ENCODE measurements around the gene FEV.

FEV gene

GRCh38 chr2:218993345-218994315 is 8.6 kb upstream of the FEV start, which contains the start of gene CRYBA2:
Gene CRYBA2, minus strand, starts transcription at chr2:218993422. Its CDS starts 246 bp downstream, at chr2:218993176.
- Histone ChIP-seq H3K27me3 (ENCODE audit: control insufficient read depth, insufficient read depth, low read length, poor library complexity, severe bottlenecking) (peaks cover 100% of the 10 kb centered on the region), H3K9me3 (ENCODE audit: control insufficient read depth, low read length) (no peaks in the 10 kb centered on the region), H3K4me3 (ENCODE audit: insufficient read depth, low read depth, low read length) (peak within 1 kb of the TSS; percentile 7), H3K4me1 (ENCODE audit: control insufficient read depth, insufficient read depth, low read length) (peaks cover 16% of the 10 kb centered on the region), H3K36me3 (ENCODE audit: control insufficient read depth, insufficient read depth, low read length) (no peaks in the 10 kb centered on the region), H3K27ac (ENCODE audit: insufficient read depth, low read depth, low read length, poor library complexity, severe bottlenecking) (no peak within 1 kb of the TSS)
- WGBS, 2 experiments: 1% methylated on average over 88 of the region's 88 CpGs

GRCh38 chr2:218992703-218993344 is 7.8 kb upstream of the FEV start:
- Histone ChIP-seq H3K27ac (ENCODE audit: insufficient read depth, low read depth, low read length, poor library complexity, severe bottlenecking) (no peak overlapping the region), H3K4me3 (ENCODE audit: insufficient read depth, low read depth, low read length) (no peak overlapping the region), H3K9me3 (ENCODE audit: control insufficient read depth, low read length) (no peaks in the 10 kb centered on the region), H3K36me3 (ENCODE audit: control insufficient read depth, insufficient read depth, low read length) (no peaks in the 10 kb centered on the region), H3K4me1 (ENCODE audit: control insufficient read depth, insufficient read depth, low read length) (peaks cover 14% of the 10 kb centered on the region), H3K27me3 (ENCODE audit: control insufficient read depth, insufficient read depth, low read length, poor library complexity, severe bottlenecking) (peaks cover 100% of the 10 kb centered on the region)
- 4 to 5% methylated on average over 44 of the region's 44 CpGs for WGBS, 2 experiments

GRCh38 chr2:218992196-218992595 is 7.2 kb upstream of the FEV start:
- H3K36me3 ChIP-seq (ENCODE audit: control insufficient read depth, insufficient read depth, low read length): no peaks in the 10 kb centered on the region
- no peak overlapping the region for H3K27ac ChIP-seq (ENCODE audit: insufficient read depth, low read depth, low read length, poor library complexity, severe bottlenecking)
- H3K9me3 ChIP-seq (ENCODE audit: control insufficient read depth, low read length): no peaks in the 10 kb centered on the region
- no peak overlapping the region for H3K4me3 ChIP-seq (ENCODE audit: insufficient read depth, low read depth, low read length)
- WGBS, 2 experiments: 21 to 27% methylated on average over 7 of the region's 7 CpGs
- H3K27me3 ChIP-seq (ENCODE audit: control insufficient read depth, insufficient read depth, low read length, poor library complexity, severe bottlenecking): peaks cover 100% of the 10 kb centered on the region
- H3K4me1 ChIP-seq (ENCODE audit: control insufficient read depth, insufficient read depth, low read length): peaks cover 14% of the 10 kb centered on the region

- Histone ChIP-seq H3K4me1 (ENCODE audit: control insufficient read depth, insufficient read depth, low read length) (peaks cover 14% of the 10 kb centered on the region), H3K27me3 (ENCODE audit: control insufficient read depth, insufficient read depth, low read length, poor library complexity, severe bottlenecking) (peaks cover 100% of the 10 kb centered on the region), H3K9me3 (ENCODE audit: control insufficient read depth, low read length) (no peaks in the 10 kb centered on the region), H3K4me3 (ENCODE audit: insufficient read depth, low read depth, low read length) (no peak overlapping the region), H3K27ac (ENCODE audit: insufficient read depth, low read depth, low read length, poor library complexity, severe bottlenecking) (no peak overlapping the region), H3K36me3 (ENCODE audit: control insufficient read depth, insufficient read depth, low read length) (no peaks in the 10 kb centered on the region)
- 9 to 11% methylated on average over 13 of the region's 13 CpGs for WGBS, 2 experiments
These were observed 6.7 kb upstream of the FEV start for GRCh38 chr2:218991674-218992168.

DNA sequence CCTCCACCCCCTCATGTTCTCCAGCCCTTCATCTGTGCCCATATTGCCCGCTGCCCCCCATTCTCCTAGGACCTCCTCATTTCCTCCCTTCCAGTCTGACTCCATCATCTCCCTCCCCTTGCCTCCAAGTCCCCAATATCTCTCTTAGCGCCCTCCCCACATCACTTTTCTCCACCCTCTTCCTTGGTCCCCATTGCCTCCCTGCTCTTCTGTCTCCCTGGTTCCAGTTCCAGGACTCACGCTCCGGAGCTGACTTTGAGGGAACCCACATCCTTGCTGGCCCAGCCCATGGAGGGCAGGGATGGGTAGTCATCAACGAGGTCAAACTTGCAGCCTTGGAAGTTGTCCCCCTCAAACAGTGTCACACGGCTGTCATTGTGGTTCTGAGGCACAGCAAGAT is 5.6 kb upstream of the FEV start:
- H3K27ac ChIP-seq (ENCODE audit: insufficient read depth, low read depth, low read length, poor library complexity, severe bottlenecking): no peak overlapping the region
- H3K36me3 ChIP-seq (ENCODE audit: control insufficient read depth, insufficient read depth, low read length): no peaks in the 10 kb centered on the region
- no peak overlapping the region for H3K4me3 ChIP-seq (ENCODE audit: insufficient read depth, low read depth, low read length)
- no peaks in the 10 kb centered on the region for H3K9me3 ChIP-seq (ENCODE audit: control insufficient read depth, low read length)
- H3K27me3 ChIP-seq (ENCODE audit: control insufficient read depth, insufficient read depth, low read length, poor library complexity, severe bottlenecking): peaks cover 100% of the 10 kb centered on the region
- 30% methylated on average over 6 of the region's 6 CpGs for WGBS, 2 experiments
- peaks cover 15% of the 10 kb centered on the region for H3K4me1 ChIP-seq (ENCODE audit: control insufficient read depth, insufficient read depth, low read length)

DNA sequence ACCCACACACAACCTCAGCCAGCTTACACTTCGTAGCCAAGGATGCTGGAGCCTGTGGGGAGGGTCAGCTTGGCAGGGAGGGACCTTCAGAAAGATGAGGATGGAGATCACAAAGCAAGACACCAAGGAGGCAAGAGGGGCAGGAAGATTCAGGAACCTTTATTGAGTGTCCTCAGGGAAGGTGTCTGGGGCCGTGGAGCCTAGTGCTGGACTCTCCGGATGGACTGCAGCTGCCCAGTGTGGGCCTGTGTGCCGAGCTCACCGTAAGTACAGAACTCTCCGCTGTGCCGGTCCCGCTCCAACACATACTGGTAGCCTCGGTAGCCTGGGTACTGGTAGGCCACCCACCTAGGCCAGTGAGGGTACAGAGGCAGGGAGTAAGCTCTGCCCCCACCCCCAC is 5.1 kb upstream of the FEV start:
- H3K27ac ChIP-seq (ENCODE audit: insufficient read depth, low read depth, low read length, poor library complexity, severe bottlenecking): no peak overlapping the region
- H3K36me3 ChIP-seq (ENCODE audit: control insufficient read depth, insufficient read depth, low read length): no peaks in the 10 kb centered on the region
- H3K27me3 ChIP-seq (ENCODE audit: control insufficient read depth, insufficient read depth, low read length, poor library complexity, severe bottlenecking): peaks cover 100% of the 10 kb centered on the region
- no peak overlapping the region for H3K4me3 ChIP-seq (ENCODE audit: insufficient read depth, low read depth, low read length)
- WGBS, 2 experiments: 31 to 32% methylated on average over 9 of the region's 9 CpGs
- peaks cover 20% of the 10 kb centered on the region for H3K4me1 ChIP-seq (ENCODE audit: control insufficient read depth, insufficient read depth, low read length)
- H3K9me3 ChIP-seq (ENCODE audit: control insufficient read depth, low read length): no peaks in the 10 kb centered on the region

GRCh38 chr2:218988650-218989049 is 3.7 kb upstream of the FEV start:
- H3K9me3 ChIP-seq (ENCODE audit: control insufficient read depth, low read length): no peaks in the 10 kb centered on the region
- H3K36me3 ChIP-seq (ENCODE audit: control insufficient read depth, insufficient read depth, low read length): no peaks in the 10 kb centered on the region
- peaks cover 100% of the 10 kb centered on the region for H3K27me3 ChIP-seq (ENCODE audit: control insufficient read depth, insufficient read depth, low read length, poor library complexity, severe bottlenecking)
- H3K4me1 ChIP-seq (ENCODE audit: control insufficient read depth, insufficient read depth, low read length): peaks cover 25% of the 10 kb centered on the region
- no peak overlapping the region for H3K4me3 ChIP-seq (ENCODE audit: insufficient read depth, low read depth, low read length)
- 57 to 62% methylated on average over 2 of the region's 2 CpGs for WGBS, 2 experiments
- H3K27ac ChIP-seq (ENCODE audit: insufficient read depth, low read depth, low read length, poor library complexity, severe bottlenecking): no peak overlapping the region

GRCh38 chr2:218988164-218988563 is 3.2 kb upstream of the FEV start:
- Histone ChIP-seq H3K36me3 (ENCODE audit: control insufficient read depth, insufficient read depth, low read length) (no peaks in the 10 kb centered on the region), H3K4me3 (ENCODE audit: insufficient read depth, low read depth, low read length) (no peak overlapping the region), H3K9me3 (ENCODE audit: control insufficient read depth, low read length) (no peaks in the 10 kb centered on the region), H3K27me3 (ENCODE audit: control insufficient read depth, insufficient read depth, low read length, poor library complexity, severe bottlenecking) (peaks cover 100% of the 10 kb centered on the region), H3K4me1 (ENCODE audit: control insufficient read depth, insufficient read depth, low read length) (peaks cover 20% of the 10 kb centered on the region), H3K27ac (ENCODE audit: insufficient read depth, low read depth, low read length, poor library complexity, severe bottlenecking) (no peak overlapping the region)
- 52 to 55% methylated on average over 3 of the region's 3 CpGs for WGBS, 2 experiments

DNA sequence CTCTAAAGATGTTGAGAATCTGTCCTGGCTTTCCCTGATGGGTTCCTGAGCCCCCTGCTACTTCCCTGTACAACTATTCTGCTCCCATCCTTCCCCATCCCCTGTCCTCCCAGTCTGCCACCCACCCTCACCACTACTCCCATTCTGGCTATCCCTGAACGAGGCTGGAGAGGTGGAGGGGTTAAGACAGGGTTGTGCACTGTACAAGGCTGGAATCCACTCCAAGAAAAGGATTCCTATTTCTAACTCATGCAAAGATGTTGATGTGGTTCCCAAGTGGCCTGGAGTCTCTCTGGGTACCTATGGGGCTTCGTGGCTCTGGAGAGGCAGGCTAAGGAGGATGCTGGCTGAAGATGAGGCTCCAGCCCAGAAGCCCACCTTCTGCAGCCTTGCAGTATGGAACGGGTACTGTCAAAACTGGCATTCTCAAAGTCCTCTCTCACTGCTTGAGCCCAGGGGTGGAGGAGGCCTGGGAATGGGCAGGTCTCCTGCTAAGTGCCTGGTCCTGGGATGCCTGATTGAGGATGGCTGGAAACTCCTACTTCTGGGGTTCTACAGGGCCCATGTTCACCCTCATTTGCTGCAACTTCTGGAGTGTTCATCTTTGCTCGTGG is 1.3 kb upstream of the FEV start:
- Histone ChIP-seq H3K4me1 (ENCODE audit: control insufficient read depth, insufficient read depth, low read length) (peaks cover 17% of the 10 kb centered on the region), H3K4me3 (ENCODE audit: insufficient read depth, low read depth, low read length) (no peak overlapping the region), H3K27me3 (ENCODE audit: control insufficient read depth, insufficient read depth, low read length, poor library complexity, severe bottlenecking) (peaks cover 100% of the 10 kb centered on the region), H3K27ac (ENCODE audit: insufficient read depth, low read depth, low read length, poor library complexity, severe bottlenecking) (no peak overlapping the region), H3K36me3 (ENCODE audit: control insufficient read depth, insufficient read depth, low read length) (no peaks in the 10 kb centered on the region), H3K9me3 (ENCODE audit: control insufficient read depth, low read length) (no peaks in the 10 kb centered on the region)
- 24 to 25% methylated on average over 4 of the region's 4 CpGs for WGBS, 2 experiments

Measured in ectodermal cell (in vitro differentiated cells).